OCI-LY1 (cell line): ENCODE results near the gene TANK.

Experiments
- EZH2 ChIP-seq: fragments of 200-600 bp; sonication (generic), shearing (Covaris generic); IDR thresholded peaks from 2 replicates; pipeline ENCODE4 v1.8.0; 2017; ENCODE audit warnings: borderline replicate concordance, mixed run types, mild to moderate bottlenecking, antibody characterized with exemption, low read length, moderate library complexity, mixed read lengths
- TF ChIP-seq, protein P1 (sequence below): fragments of 200-600 bp; sonication (generic), shearing (Covaris generic); IDR thresholded peaks from 2 replicates; pipeline ENCODE4 v1.5.1; 2017; ENCODE audit warnings: mild to moderate bottlenecking, antibody characterized with exemption, low read length, moderate library complexity, mixed read lengths

DNA sequence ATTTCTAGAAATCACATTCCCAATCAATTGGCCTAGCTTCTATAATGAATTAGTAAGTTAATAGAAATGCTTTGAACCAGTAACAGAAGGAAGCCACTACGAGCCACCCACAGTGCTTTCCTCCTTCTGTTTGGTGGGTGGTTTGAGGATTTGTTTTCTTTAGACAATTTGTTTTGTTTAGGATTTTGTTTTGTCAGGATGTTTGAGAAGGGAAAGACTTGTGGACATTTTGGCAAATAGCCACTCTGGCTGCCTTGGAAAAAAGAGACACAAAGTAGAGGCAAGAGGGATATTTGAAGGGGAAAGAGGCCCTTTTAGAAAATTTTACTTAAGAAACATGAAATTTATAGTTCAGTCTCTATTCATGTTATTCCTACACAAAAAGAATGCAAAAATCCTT, 47.7 kb downstream of the TANK start:
- TF ChIP-seq, protein P1, sequence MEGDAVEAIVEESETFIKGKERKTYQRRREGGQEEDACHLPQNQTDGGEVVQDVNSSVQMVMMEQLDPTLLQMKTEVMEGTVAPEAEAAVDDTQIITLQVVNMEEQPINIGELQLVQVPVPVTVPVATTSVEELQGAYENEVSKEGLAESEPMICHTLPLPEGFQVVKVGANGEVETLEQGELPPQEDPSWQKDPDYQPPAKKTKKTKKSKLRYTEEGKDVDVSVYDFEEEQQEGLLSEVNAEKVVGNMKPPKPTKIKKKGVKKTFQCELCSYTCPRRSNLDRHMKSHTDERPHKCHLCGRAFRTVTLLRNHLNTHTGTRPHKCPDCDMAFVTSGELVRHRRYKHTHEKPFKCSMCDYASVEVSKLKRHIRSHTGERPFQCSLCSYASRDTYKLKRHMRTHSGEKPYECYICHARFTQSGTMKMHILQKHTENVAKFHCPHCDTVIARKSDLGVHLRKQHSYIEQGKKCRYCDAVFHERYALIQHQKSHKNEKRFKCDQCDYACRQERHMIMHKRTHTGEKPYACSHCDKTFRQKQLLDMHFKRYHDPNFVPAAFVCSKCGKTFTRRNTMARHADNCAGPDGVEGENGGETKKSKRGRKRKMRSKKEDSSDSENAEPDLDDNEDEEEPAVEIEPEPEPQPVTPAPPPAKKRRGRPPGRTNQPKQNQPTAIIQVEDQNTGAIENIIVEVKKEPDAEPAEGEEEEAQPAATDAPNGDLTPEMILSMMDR, result no peak
- no peak for TF ChIP-seq EZH2
